OCI-LY1 (cell line): ENCODE data around the gene SLC19A1.
A peak's percentile ranks its signal among the peaks of the same experiment; 100 is the strongest.

Experiments used
- H2AFZ ChIP-seq: fragments of 200-600 bp; sonication (generic), shearing (Covaris generic); 2 replicates; pipeline ENCODE4 v1.6.0; 2014; ENCODE audit warnings: antibody characterized with exemption, mild to moderate bottlenecking, low read length
- H3F3A ChIP-seq: fragments of 200-600 bp; sonication (generic), shearing (Covaris generic); 2 replicates; pipeline ENCODE4 v1.6.0; 2014; ENCODE audit warnings: mild to moderate bottlenecking, antibody characterized with exemption, low read length, moderate library complexity; ENCODE audit not compliant: insufficient read depth
- H3K27ac ChIP-seq: fragments of 200-600 bp; sonication (generic); 2 replicates; pipeline ENCODE4 v1.5.1; 2014; ENCODE audit warnings: low read length, mixed run types, mild to moderate bottlenecking, low read depth; ENCODE audit not compliant: poor library complexity, severe bottlenecking
- H3K27me3 ChIP-seq: fragments of 200-600 bp; sonication (generic); 2 replicates; pipeline ENCODE4 v1.6.0; 2014; ENCODE audit warnings: antibody characterized with exemption, mild to moderate bottlenecking, low read length, moderate library complexity; ENCODE audit not compliant: insufficient read depth
- H3K36me3 ChIP-seq: fragments of 200-600 bp; sonication (generic); 2 replicates; pipeline ENCODE4 v1.6.1; 2014; ENCODE audit warnings: mild to moderate bottlenecking, antibody characterized with exemption, low read length, moderate library complexity, mixed read lengths; ENCODE audit not compliant: insufficient read depth
- H3K4me1 ChIP-seq: fragments of 200-600 bp; sonication (generic); 2 replicates; pipeline ENCODE4 v1.5.1; 2014; ENCODE audit warnings: mild to moderate bottlenecking, low read length, moderate library complexity; ENCODE audit not compliant: insufficient read depth, severe bottlenecking
- H3K4me2 ChIP-seq: fragments of 200-600 bp; sonication (generic), shearing (Covaris generic); 2 replicates; pipeline ENCODE4 v1.6.1; 2014; ENCODE audit warnings: low read length
- H3K4me3 ChIP-seq: fragments of 200-600 bp; sonication (generic); 2 replicates; pipeline ENCODE4 v1.5.1; 2014; ENCODE audit warnings: low read length, low read depth, mild to moderate bottlenecking, mixed read lengths; ENCODE audit not compliant: poor library complexity, severe bottlenecking
- H3K79me2 ChIP-seq: fragments of 200-600 bp; shearing (Covaris generic); 2 replicates; pipeline ENCODE4 v1.6.1; 2016; ENCODE audit warnings: mixed run types, low read length, mixed read lengths; ENCODE audit not compliant: insufficient read depth
- H3K9ac ChIP-seq: fragments of 200-600 bp; sonication (generic), shearing (Covaris generic); 2 replicates; pipeline ENCODE4 v1.6.1; 2014; ENCODE audit warnings: mild to moderate bottlenecking, low read length, mixed read lengths
- H3K9me2 ChIP-seq: fragments of 200-600 bp; sonication (generic), shearing (Covaris generic); 2 replicates; pipeline ENCODE4 v1.6.1; 2014; ENCODE audit warnings: low read depth, mild to moderate bottlenecking, low read length, mixed read lengths
- H3K9me3 ChIP-seq: fragments of 200-600 bp; shearing (Covaris generic); 2 replicates; pipeline ENCODE4 v1.6.1; 2014; ENCODE audit warnings: low read length, mixed read lengths
- H4K20me1 ChIP-seq: fragments of 200-600 bp; sonication (generic), shearing (Covaris generic); 2 replicates; pipeline ENCODE4 v1.6.0; 2016; ENCODE audit warnings: mild to moderate bottlenecking, low read length; ENCODE audit not compliant: insufficient read depth
- EZH2 ChIP-seq: fragments of 200-600 bp; sonication (generic), shearing (Covaris generic); IDR thresholded peaks from 2 replicates; pipeline ENCODE4 v1.8.0; 2017; ENCODE audit warnings: borderline replicate concordance, mixed run types, mild to moderate bottlenecking, antibody characterized with exemption, low read length, moderate library complexity, mixed read lengths
- TF ChIP-seq, protein P1 (sequence below): fragments of 200-600 bp; sonication (generic), shearing (Covaris generic); IDR thresholded peaks from 2 replicates; pipeline ENCODE4 v1.5.1; 2017; ENCODE audit warnings: mild to moderate bottlenecking, antibody characterized with exemption, low read length, moderate library complexity, mixed read lengths

Gene SLC19A1

GRCh38 chr21:45484318-45484717 lies 57.9 kb downstream of the SLC19A1 start:
- H2AFZ ChIP-seq = no peak overlapping the region
- H3K79me2 ChIP-seq = no peaks in the 10 kb centered on the region
- H3K9ac ChIP-seq = no peak overlapping the region
- no peaks in the 10 kb centered on the region for H4K20me1 ChIP-seq
- H3K4me1 ChIP-seq = peaks cover 8% of the 10 kb centered on the region
- H3K27ac ChIP-seq = no peak overlapping the region
- TF ChIP-seq, protein P1, sequence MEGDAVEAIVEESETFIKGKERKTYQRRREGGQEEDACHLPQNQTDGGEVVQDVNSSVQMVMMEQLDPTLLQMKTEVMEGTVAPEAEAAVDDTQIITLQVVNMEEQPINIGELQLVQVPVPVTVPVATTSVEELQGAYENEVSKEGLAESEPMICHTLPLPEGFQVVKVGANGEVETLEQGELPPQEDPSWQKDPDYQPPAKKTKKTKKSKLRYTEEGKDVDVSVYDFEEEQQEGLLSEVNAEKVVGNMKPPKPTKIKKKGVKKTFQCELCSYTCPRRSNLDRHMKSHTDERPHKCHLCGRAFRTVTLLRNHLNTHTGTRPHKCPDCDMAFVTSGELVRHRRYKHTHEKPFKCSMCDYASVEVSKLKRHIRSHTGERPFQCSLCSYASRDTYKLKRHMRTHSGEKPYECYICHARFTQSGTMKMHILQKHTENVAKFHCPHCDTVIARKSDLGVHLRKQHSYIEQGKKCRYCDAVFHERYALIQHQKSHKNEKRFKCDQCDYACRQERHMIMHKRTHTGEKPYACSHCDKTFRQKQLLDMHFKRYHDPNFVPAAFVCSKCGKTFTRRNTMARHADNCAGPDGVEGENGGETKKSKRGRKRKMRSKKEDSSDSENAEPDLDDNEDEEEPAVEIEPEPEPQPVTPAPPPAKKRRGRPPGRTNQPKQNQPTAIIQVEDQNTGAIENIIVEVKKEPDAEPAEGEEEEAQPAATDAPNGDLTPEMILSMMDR = no peak
- TF ChIP-seq EZH2 = no peak
- H3K4me3 ChIP-seq = no peak overlapping the region
- no peaks in the 10 kb centered on the region; the same call in 1 of the 2 replicates for H3K27me3 ChIP-seq
- no peaks in the 10 kb centered on the region for H3K9me2 ChIP-seq
- H3K9me3 ChIP-seq = no peaks in the 10 kb centered on the region
- no peaks in the 10 kb centered on the region for H3K36me3 ChIP-seq
- H3F3A ChIP-seq = no peaks in the 10 kb centered on the region
- H3K4me2 ChIP-seq = no peak overlapping the region

DNA sequence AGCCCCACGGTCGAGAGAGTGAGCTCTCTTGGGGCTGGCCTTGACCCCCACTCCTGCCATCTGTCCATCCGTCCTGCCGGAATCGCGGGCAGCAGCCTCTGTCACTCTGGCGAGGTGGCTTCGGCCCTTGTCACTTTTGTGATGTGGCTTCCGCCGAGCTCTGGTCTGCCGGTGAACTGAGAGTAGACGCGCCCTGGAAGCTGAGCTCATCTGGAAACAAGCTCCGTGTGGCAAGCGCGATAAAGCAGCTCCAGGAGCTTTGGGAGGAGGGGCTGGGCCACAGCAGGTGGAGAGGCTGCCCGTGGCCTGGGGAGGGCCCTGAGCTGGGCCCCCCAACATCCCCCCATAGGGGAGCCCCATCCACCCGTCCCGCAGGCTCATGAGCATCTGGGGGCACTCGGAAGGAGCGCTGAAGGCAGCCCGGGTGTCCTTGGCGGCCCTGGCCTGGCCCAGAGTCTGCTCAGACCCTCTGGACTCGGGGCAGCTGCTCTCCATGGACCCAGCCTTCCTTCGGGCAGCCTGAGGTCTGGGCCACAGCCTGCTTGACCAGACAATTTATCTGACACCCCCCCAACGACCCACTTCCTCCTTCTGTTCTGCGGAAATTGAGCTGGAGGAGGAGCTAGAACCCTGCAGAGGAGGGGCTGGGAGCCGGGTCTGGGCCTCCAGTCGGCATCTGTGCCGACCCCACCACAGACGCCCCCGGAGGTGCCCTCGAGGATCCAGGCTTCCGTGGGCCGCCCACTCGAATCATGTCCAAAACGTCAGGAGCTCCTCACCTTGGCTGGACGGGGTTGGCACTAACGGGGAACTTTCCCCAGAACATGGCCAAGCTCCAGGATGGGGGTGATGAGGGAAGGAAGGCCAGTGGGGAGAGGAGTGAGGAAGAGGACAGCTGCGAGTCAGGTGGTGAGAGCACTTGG lies 59.1 kb downstream of the SLC19A1 start:
- Histone ChIP-seq H3F3A (no peaks in the 10 kb centered on the region), H3K4me1 (peaks cover 14% of the 10 kb centered on the region), H2AFZ (no peak overlapping the region), H3K27ac (no peak overlapping the region), H3K9ac (no peak overlapping the region; the same call in 1 of the 2 replicates), H3K4me3 (peak overlapping the region; percentile 26), H3K79me2 (no peaks in the 10 kb centered on the region), H3K4me2 (peak overlapping the region; percentile 45; the same call in 1 of the 2 replicates), H3K9me2 (no peaks in the 10 kb centered on the region), H3K36me3 (no peaks in the 10 kb centered on the region), H3K9me3 (no peaks in the 10 kb centered on the region), H3K27me3 (no peaks in the 10 kb centered on the region; the same call in 1 of the 2 replicates), H4K20me1 (no peaks in the 10 kb centered on the region)
- TF ChIP-seq, protein P1 = no peak
- no peak for TF ChIP-seq EZH2

DNA sequence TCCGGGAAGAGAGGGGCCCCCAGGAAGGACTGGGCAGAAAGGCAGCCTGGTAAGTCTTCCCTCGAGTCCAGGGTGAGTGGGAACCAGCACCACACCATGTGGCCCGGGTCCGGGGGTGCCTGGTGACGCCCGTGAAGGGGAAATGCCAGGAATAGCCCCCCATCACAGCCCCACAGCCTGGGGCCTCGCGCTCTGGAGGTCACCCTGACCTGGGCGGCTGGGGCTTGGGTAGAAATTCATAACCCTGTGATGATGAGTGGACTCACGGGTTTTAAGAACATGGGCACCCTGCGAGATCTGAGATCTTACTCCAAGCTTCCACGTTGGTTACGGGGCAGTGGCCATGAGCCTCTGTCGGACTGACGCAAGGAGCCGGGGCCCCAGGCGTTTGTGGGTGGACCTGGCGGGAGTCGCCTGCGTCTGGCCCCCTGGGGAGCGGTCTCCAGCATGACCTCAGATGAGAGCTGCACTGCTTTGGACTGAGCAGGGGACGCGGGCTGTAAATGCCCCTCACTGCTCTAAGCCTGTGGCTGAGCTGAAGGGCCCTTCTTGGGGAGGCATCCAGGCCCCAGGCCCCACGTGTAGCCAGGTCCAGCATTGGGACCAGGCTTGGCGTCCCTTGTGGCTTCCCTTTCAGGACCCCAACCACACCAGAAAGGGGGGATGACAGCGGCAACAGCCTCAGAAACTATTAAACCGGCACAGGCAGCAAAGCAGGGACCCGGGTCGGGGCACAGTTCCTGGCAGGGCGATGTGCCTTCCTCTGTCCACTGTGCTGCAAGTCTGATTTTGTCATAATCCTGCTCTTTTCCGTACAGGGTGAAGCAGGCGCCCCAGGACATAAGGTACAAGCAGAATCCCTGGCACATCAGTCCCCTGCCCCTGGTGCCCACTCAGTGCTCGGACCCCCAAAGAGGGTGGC lies 60.0 kb downstream of the SLC19A1 start:
- Histone ChIP-seq H2AFZ (no peak overlapping the region), H3K4me3 (peak overlapping the region; percentile 26), H3K27ac (no peak overlapping the region), H3K27me3 (no peaks in the 10 kb centered on the region; the same call in 1 of the 2 replicates), H3K4me1 (peaks cover 19% of the 10 kb centered on the region), H3K79me2 (no peaks in the 10 kb centered on the region), H4K20me1 (no peaks in the 10 kb centered on the region), H3K9me3 (no peaks in the 10 kb centered on the region), H3K4me2 (peak overlapping the region; percentile 45; the same call in 1 of the 2 replicates), H3K9ac (no peak overlapping the region; the same call in 1 of the 2 replicates), H3F3A (no peaks in the 10 kb centered on the region), H3K9me2 (no peaks in the 10 kb centered on the region), H3K36me3 (no peaks in the 10 kb centered on the region)
- TF ChIP-seq, protein P1 = no peak
